ENCODE measurements around the gene RELN. TPM values are rescaled to one million over a fixed set of nuclear protein-coding genes. Genes with fewer than 3 reads are reported as not detected.

RELN gene
- total RNA-seq, 1 donor from 2014 or later, result 0.19 TPM

GRCh38 chr7:103929901-103930311 is 59.6 kb downstream of the RELN start:
- no peak for DNase-seq (ENCODE audit: extremely low spot score, unreplicated experiment)
- no peak for TF ChIP-seq CTCF (IDR thresholded peaks at IDR 0.05)
- Mint-ChIP-seq H3K4me3 (ENCODE audit: unreplicated experiment) (no peak overlapping the region), H3K36me3 (ENCODE audit: unreplicated experiment) (no peaks in the 10 kb centered on the region), H3K27me3 (ENCODE audit: unreplicated experiment) (peaks cover 2% of the 10 kb centered on the region), H3K9me3 (ENCODE audit: unreplicated experiment) (no peaks in the 10 kb centered on the region), H3K27ac (ENCODE audit: unreplicated experiment) (no peak overlapping the region), H3K4me1 (ENCODE audit: unreplicated experiment) (no peaks in the 10 kb centered on the region)

- Mint-ChIP-seq H3K9me3 (ENCODE audit: unreplicated experiment) (no peaks in the 10 kb centered on the region), H3K27me3 (ENCODE audit: unreplicated experiment) (peaks cover 2% of the 10 kb centered on the region), H3K27ac (ENCODE audit: unreplicated experiment) (no peak overlapping the region), H3K4me3 (ENCODE audit: unreplicated experiment) (no peak overlapping the region), H3K4me1 (ENCODE audit: unreplicated experiment) (no peaks in the 10 kb centered on the region), H3K36me3 (ENCODE audit: unreplicated experiment) (no peaks in the 10 kb centered on the region)
- DNase-seq (ENCODE audit: extremely low spot score, unreplicated experiment), result no peak
- TF ChIP-seq CTCF (IDR thresholded peaks at IDR 0.05), result no peak
These were observed 60.9 kb downstream of the RELN start for GRCh38 chr7:103928581-103928980.

- Mint-ChIP-seq H3K36me3 (ENCODE audit: unreplicated experiment) (no peaks in the 10 kb centered on the region), H3K27me3 (ENCODE audit: unreplicated experiment) (peaks cover 11% of the 10 kb centered on the region), H3K4me3 (ENCODE audit: unreplicated experiment) (no peak overlapping the region), H3K27ac (ENCODE audit: unreplicated experiment) (no peak overlapping the region), H3K4me1 (ENCODE audit: unreplicated experiment) (no peaks in the 10 kb centered on the region), H3K9me3 (ENCODE audit: unreplicated experiment) (no peaks in the 10 kb centered on the region)
- no peak for TF ChIP-seq CTCF (IDR thresholded peaks at IDR 0.05)
- DNase-seq (ENCODE audit: extremely low spot score, unreplicated experiment), result no peak
These were observed 65.3 kb downstream of the RELN start for GRCh38 chr7:103924184-103924583.

- no peak for DNase-seq (ENCODE audit: extremely low spot score, unreplicated experiment)
- H3K4me1 Mint-ChIP-seq (ENCODE audit: unreplicated experiment), result no peaks in the 10 kb centered on the region
- H3K27me3 Mint-ChIP-seq (ENCODE audit: unreplicated experiment), result peaks cover 11% of the 10 kb centered on the region
These were observed 67.1 kb downstream of the RELN start for GRCh38 chr7:103922407-103922806.

GRCh38 chr7:103921692-103922091 is 67.8 kb downstream of the RELN start:
- no peak overlapping the region for H3K4me3 Mint-ChIP-seq (ENCODE audit: unreplicated experiment)
- H3K27ac Mint-ChIP-seq (ENCODE audit: unreplicated experiment), result no peak overlapping the region
- no peak for DNase-seq (ENCODE audit: extremely low spot score, unreplicated experiment)
- H3K4me1 Mint-ChIP-seq (ENCODE audit: unreplicated experiment), result no peaks in the 10 kb centered on the region
- H3K9me3 Mint-ChIP-seq (ENCODE audit: unreplicated experiment), result no peaks in the 10 kb centered on the region
- TF ChIP-seq CTCF (IDR thresholded peaks at IDR 0.05), result no peak
- peaks cover 11% of the 10 kb centered on the region for H3K27me3 Mint-ChIP-seq (ENCODE audit: unreplicated experiment)
- no peaks in the 10 kb centered on the region for H3K36me3 Mint-ChIP-seq (ENCODE audit: unreplicated experiment)

More at GRCh38 chr7:103922407-103922806, 67.1 kb downstream of the RELN start:
- Mint-ChIP-seq H3K4me3 (ENCODE audit: unreplicated experiment) (no peak overlapping the region), H3K36me3 (ENCODE audit: unreplicated experiment) (no peaks in the 10 kb centered on the region), H3K9me3 (ENCODE audit: unreplicated experiment) (no peaks in the 10 kb centered on the region), H3K27ac (ENCODE audit: unreplicated experiment) (no peak overlapping the region)
- no peak for TF ChIP-seq CTCF (IDR thresholded peaks at IDR 0.05)
